DOHH2 (cell line): ENCODE measurements around the gene OLFML2A.

ENCODE experiments used
- CTCF ChIP-seq: fragments of 200-600 bp; sonication (generic); IDR thresholded peaks from one replicate; pipeline ENCODE4 v1.5.1; 2014; ENCODE audit warnings: antibody characterized with exemption, mild to moderate bottlenecking, low read depth, low read length; ENCODE audit not compliant: poor library complexity, severe bottlenecking
- EZH2phosphoT487 ChIP-seq: fragments of 200-600 bp; sonication (generic); IDR thresholded peaks from 2 replicates; pipeline ENCODE4 v1.6.1; 2017; ENCODE audit warnings: borderline replicate concordance, mild to moderate bottlenecking, antibody characterized with exemption, low read length, moderate library complexity, mixed read lengths

DNA sequence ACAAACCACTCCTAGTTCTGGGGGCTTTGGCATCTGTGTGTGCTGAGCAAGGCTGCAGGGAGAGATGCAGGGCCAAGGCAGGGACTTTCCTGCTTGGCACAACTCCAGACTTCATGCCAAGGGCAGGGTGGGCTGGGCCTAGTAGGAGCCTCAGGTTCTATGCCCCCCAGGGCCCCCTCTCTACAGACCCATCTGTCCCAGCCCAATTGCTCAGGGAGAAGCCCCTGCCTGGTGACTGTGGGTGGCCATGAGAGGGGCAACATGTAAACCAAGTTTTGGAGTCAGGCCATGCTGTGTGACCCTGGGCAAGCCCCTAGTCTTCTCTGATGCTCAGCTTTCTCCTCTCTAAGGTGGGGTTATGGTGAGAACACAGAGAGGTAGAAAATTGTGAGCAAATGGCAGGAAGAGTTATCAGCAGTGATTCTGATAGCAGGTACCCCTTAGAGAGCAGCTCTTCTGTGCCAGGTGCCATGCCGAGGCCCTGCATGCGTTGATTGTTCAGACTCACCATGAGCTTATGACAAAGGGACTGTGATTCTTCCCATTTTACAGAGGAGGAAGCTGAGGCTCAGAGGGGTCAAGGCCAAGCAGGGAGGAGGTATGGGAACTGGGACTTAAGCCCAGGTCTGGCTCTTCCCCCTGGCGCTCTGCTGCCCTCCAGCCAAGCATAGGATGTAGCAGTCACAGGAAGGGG is 5.2 kb downstream of the OLFML2A start:
- TF ChIP-seq CTCF (no peak), EZH2phosphoT487 (no peak)
